ENCODE measurements around the gene ZSCAN12.
"Not testable (repeated sequence)": the region's sequence is repeated elsewhere in the genome, so short reads cannot be mapped to it uniquely, and the experiment has no call there.

ZSCAN12 gene

DNA sequence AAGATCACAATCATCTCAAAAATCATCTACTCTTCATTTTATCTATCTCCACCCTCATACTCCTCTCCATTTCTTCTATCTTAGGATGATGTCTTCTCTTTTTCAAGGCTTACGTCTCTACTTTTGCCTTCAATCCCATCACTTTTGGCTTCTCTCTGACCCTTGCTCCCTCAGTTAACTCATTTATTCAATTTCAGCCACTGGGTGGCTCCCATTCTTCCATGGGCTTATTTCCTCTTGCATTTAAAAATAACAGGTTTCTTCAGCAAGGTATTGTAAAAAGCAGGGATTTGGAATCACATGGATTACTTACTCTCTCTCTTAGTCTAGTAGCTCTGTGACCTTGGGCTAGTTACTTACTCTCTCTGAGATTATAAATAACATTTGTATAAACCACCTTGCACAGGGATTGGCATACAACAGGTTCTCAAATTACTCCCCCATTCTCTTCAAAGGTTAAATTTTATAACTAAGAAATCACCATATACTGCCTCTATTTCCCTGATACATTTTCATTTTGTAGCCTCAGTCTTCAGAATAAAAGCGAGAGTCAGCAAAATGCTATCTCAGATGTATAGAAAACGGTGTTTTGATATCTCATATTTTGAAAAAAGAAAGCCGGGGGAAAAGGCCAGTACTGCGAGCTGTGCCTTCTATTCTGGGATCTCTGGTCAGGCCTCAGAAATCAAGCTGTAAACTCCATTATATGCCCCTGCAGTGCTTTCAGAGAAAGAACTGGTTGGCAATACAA, 5.5 kb downstream of the ZSCAN12 start:
- no peak for DNase-seq (ENCODE audit: low spot score)

DNA sequence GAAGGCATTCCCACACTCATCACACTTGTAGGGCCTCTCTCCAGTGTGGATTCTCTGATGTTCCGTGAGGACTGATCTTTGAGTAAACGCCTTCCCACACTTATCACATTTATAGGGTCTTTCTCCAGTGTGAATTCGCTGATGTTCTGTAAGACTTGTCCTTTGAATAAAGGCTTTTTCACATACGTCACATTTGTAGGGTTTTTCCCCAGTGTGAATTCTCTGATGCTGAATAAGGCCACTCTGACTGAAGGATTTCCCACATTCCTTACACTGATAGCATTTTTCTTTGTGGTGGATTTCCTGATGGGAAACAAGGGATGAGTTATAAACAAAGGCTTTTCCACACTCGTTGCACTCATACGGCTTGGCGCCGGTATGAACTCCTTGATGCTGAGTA, 8.9 kb downstream of the ZSCAN12 start:
- DNase-seq (ENCODE audit: low spot score), result no peak

DNA sequence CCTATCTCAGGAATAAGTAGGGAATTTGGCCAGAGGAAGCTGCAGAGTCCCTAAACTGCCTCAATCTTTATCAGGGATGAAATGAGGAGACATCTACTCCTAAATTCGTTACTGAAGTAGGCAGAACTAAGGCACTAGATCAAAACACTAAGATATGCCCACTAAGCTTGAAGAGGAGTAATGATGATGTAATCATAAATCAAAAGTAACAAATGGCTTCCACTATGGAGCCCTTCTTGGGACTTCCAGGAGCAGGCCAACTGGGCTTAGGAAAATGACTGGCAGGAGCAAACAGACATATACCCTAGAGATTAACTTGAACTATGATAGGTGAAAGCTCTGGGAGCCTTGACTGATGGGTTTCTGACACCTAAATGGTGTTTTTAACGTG, 15.4 kb downstream of the ZSCAN12 start:
- no peak for DNase-seq (ENCODE audit: low spot score)

DNA sequence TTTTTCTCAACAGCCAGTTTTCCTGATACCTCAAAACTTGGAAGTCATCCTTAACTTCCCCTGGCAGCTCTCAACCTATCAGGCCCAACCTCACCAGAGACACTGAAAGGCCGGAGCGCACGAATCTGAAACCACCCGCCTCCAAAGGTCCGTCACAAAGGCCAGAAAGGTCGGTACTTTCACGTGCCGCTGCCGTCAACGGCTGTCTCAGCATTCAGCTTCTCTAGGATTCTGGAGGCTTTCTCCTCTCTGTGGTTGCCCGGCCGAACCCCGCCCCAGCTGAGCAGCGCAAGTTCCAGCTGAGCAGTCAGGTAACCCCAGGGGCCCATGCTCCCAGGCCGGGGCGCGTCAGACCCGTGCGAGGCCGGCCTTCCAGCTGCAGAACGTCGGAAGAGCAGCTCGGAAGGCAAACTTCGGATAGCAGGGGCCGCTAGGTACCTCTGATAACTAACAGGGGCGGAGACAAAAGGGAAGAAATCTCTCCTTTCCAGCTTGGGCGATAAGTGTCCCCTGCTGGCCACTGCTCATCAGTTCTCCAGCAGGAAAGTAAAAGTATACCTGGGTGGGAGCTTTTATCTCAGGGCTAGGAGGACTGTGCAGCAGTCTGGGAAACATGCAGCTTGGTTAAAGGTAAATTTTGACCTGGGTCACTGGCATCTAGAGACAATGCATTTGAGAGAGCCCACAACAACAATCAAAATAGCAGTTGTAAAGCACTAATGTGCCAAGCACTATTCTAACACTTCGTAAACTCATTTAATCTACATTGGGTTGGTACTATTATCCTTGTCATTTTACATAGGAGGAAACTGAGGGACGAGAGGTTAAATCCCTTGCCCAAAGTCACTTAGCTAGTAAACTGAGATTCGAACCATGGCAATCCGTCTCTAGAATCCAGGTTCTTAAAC, 16.1 kb downstream of the ZSCAN12 start:
- peak; percentile 85 for DNase-seq (ENCODE audit: low spot score)

DNA sequence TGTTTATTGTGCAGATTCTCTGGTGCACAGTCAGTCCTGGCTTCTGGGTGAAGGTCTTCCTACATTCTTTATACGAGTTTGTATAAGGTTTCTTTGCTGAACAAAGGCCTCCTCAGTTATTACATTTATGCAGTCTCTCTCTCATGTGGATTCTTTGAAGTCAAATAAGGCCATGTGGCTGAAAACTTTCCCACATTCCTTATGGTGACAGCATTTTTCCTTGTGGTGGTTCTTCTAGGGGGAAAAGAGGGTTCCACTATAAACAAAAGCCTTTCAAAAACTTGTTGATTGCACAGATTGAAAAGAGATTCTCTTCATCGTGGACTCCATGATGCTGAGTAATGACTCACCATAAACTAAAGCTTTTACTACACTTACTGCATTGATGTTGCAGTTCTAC, 19.2 kb downstream of the ZSCAN12 start:
- no peak for DNase-seq (ENCODE audit: low spot score)

DNA sequence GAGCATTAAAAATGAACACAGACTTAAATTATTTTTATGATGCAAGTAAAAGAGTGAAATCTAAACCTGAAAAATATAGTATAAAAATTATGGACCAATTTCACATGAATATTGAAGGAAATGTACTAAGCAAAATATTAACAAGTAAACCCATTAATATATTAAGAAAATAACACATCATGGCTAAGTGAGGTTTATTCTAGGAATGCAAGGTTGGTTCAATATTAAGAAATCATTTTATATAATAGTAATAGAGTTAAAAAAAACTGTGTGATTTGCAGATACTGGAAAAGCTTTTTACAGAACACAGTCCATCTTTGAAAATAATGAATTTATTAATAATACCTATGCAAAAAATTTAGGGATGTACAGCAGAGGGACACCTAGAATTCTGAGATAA, 20.9 kb downstream of the ZSCAN12 start:
- no peak for DNase-seq (ENCODE audit: low spot score)

DNA sequence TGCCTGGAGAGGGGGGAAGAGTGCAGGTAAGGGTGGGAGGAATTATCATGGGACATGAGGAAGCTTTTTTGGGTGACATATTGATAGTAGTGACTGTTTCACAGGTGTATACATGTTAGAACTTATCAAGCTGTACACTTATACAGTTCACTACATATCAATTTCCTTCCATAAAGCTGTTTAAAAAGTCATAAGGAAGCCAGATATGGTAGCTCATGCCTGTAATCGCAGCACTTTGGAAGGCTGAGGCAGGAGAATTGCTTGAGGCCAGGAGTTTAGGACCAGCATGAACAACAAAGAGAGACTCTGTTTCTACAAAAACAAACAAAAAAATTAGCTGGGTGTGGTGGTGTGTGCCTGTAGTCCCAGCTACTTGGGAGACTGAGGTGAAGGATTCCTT, 21.7 kb downstream of the ZSCAN12 start:
- no peak for DNase-seq (ENCODE audit: low spot score)

DNA sequence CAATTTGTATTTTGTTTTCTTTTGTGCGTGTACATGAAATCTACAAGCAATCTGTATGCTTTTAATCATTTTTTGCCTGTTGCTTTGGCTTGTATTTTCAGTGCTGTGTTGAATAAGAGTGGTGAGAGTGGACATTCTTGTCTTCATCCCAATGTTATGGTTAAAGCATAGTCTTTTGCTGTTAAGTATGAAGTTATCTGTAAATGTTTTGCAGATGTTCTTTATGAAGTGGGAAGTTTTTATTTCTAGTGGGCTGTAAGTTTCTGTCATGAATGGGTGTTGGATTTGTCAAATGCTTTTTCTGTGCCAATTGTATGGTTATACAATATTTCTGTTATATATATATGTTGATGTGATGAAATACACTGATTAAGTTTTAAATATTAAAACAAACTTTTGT, 25.6 kb downstream of the ZSCAN12 start:
- DNase-seq (ENCODE audit: low spot score), result no peak

DNA sequence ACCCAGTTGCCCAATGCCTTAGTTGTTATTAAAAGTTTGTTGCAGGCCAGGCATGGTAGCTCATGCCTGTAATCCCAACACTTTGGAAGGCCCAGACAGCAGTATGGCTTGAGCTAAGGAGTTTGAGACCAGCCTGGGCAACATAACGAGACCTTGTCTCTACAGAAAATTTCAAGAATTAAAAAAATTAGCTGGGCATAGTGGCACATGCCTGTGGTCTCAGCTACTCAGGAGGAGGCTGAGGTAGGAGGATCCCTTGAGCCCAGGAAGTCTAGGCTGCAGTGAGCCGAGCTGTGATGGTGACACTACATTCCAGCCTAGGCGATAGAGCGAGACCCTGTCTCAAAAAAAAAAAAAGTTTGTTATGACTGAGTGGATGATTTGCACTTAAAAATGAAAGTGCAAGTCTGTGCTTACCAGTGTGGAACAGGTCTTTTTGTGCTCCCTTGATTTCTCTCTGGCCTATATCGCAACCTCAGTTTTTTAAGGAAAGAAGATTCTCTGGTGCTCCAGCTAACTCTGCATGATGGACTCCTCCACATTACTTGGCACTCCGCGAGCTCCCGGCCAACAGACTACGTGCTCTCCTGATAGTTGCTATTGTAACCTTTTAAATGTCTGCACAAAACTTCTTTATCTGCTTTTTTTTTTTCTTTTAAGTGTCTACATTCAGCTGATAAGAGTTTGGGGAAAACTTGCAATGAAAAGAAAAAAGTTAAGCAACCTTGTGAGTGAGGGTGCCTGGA, 27.7 kb downstream of the ZSCAN12 start:
- DNase-seq (ENCODE audit: low spot score), result no peak

DNA sequence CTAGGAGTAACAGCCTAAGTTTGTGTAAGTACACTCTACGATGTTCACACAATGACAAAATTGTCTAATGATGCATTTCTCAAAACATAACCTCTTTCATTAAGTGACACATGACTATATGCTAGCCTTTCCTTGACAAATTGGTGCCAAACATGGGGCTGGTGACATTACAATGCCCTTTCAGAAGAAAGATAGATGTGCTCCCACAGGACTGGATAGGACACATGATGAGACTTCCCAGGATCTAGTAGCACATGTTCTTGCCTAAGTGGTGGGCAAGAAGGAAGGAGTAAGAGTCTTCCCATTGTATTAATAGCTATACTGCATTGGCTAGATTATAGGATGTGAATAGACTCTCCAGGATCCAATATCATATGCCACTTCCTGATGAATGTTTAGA, 28.3 kb downstream of the ZSCAN12 start:
- no peak for DNase-seq (ENCODE audit: low spot score)

DNA sequence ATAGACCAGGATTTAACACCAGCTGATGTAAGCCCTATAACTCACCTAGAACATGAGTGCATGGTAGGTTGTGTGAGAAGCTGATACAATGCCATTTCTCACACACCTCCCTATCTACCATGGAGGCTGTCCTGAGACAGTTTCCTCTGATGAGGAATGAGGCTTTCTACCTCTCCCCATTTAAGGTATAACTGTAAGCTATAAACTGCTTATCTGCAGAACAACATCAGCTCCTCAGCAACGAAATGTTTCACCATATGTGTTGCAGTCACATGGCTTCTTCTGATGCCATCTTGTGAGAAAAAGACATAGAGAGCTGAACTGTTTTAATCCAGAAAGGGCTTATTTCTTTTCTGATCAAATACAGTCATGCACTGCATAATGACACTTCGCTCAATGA, 29.1 kb downstream of the ZSCAN12 start:
- DNase-seq (ENCODE audit: low spot score), result no peak

DNA sequence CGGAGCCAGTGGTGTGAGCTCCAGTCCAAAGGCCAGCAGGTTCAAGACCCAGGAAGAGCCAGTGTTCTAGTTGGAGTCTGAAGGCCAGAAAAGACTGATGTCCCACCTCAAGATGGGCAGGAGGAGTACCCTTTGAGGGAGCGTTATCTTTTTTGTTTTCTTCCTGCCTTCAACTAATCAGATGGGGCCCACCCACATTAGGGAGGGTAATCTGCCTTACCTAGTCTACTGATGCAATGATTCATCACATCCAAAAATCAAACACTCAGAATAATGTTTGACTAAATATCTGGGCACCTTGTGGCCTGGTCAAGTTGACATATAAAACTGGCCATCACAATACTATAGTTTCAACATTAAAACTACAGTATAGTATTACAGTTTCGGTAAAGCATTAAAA, 30.1 kb downstream of the ZSCAN12 start:
- DNase-seq (ENCODE audit: low spot score), result no peak

DNA sequence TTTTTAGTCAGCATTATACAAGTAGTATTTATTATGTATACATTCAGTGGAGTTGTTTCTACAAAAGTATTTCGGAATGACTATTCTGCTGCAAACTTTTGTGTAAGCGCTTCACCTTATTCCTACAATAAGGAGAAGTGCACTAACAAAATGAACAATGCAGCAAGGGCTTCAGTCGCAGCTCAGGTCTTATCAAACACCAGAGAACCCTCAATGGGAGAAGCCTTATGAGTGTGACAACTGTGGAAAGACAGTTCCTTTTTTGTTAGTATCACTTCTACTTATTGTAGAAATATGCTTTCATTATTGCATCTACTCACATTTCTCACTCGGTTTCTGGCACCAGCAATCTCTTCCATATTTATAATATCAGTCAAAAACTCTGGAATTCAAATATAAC, 31.0 kb downstream of the ZSCAN12 start:
- DNase-seq (ENCODE audit: low spot score), result no peak

DNA sequence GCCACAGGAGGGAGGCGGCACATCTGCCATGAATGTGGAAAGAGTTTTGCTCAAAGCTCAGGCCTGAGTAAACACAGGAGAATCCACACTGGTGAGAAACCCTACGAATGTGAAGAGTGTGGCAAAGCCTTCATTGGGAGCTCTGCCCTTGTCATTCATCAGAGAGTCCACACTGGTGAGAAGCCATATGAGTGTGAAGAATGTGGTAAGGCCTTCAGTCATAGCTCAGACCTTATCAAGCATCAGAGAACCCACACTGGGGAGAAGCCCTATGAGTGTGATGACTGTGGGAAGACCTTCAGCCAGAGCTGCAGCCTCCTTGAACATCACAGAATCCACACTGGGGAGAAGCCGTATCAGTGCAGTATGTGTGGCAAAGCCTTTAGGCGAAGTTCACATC, 34.0 kb downstream of the ZSCAN12 start:
- not testable (repeated sequence) for DNase-seq (ENCODE audit: low spot score)

DNA sequence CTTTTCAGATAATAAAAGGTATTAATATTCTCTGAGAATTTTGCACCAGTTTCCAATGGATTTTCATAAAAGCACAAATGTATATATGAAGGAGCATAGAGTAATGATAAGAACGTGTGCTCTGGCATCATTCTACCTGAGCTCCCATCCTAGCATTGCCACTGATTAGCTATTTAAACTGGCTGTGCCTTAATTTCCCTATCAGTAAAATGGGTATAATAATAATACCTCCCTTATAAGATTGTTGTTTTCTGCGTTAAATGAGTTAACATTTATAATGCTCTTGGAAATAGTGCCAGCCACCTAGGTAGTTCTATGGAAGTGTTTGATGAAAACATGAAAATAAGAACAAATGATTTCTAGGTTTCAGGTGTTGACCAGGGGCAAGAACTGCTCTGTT, 38.6 kb downstream of the ZSCAN12 start:
- no peak for DNase-seq (ENCODE audit: low spot score)

DNA sequence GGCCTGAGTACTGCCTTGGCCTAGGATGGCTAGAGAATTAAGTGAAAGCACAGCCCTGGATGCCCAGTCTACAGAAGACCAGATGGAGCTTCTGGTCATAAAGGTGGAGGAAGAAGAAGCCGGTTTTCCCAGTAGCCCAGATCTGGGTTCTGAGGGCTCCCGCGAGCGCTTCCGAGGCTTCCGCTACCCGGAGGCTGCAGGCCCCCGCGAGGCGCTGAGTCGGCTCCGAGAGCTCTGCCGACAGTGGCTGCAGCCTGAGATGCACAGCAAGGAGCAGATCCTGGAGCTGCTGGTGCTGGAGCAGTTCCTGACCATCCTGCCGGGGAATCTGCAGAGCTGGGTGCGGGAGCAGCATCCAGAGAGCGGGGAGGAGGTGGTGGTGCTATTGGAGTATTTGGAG, 40.0 kb downstream of the ZSCAN12 start:
- not testable (repeated sequence) for DNase-seq (ENCODE audit: low spot score)

DNA sequence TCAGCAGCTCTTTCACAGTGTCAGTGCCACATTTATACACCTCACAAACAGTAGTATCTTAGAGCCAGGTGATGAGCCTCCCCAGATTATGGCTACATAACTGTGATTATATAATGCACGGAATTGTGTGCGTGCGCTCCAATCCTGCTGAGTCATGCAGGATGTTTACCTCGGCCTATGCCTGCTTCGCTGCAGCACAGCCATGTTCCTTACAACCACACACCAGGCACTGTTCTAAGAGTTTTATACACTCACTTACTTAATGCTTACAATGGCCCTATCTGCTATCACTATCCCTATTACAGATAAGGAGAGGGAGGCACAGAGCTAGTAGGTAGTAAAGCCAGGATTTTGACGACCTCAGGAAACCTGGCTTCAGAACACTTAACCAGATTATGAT, 42.5 kb downstream of the ZSCAN12 start:
- DNase-seq (ENCODE audit: low spot score), result no peak

DNA sequence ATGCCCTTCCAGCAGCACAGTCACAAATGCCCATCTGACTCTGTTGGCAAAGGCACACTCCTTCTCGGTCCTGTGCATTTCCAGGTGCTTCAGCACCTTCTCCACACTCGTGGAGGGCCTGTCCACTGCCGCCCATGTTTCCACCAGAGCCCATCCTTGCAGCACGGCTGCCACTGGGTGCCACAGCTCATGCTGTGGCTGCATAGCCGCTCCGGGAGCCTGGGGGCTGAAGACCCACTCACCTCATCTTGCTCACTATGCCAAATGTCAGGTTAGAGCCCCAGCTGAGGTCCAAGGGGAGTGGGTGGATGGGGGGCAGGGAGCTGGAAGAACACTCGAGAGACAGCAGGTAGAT, 42.9 kb downstream of the ZSCAN12 start:
- DNase-seq (ENCODE audit: low spot score), result no peak

DNA sequence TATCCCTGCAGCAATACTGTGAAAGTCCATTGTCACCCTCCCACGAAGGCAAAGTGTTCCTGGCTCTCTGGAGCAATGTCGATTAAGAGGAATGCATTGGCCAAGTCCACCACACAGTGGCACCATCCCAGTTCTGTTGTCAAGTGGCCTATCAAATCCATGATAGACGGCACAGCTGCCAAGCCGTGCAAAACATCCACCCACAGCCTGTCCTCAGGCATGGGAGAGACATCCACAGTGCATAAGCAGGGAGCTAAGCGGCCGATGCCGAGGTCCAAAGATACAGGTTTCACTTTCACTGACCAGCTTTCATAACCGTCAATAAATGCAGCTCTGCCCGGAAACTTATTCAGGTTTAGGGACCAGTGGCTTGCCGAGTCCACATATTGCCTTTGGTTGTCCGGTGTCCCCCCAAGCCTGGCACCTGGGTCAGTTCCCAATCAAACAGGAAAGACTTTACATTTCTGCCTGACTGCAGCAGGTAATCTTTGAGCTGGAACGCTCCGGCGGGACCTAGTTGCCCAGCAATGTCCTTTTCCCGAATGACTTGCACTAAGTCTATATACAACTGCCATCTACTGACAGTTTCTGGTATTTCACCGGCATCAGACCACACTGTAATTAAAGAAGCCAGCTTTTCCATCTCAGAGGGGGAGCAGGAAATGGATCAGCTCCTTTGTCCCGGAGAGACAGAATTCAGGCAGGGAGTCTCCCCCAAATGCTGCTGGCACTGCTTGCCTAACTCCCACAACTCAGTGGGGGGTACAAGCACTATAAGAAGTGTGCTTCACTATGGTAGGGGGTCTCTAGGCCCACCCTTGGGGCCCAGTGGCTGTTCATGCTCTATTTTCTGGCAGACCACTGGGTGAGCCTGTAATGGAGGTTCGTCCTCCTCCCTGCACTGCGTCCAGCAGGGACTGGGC, 43.5 kb downstream of the ZSCAN12 start:
- peak; percentile 84 for DNase-seq (ENCODE audit: low spot score)

DNA sequence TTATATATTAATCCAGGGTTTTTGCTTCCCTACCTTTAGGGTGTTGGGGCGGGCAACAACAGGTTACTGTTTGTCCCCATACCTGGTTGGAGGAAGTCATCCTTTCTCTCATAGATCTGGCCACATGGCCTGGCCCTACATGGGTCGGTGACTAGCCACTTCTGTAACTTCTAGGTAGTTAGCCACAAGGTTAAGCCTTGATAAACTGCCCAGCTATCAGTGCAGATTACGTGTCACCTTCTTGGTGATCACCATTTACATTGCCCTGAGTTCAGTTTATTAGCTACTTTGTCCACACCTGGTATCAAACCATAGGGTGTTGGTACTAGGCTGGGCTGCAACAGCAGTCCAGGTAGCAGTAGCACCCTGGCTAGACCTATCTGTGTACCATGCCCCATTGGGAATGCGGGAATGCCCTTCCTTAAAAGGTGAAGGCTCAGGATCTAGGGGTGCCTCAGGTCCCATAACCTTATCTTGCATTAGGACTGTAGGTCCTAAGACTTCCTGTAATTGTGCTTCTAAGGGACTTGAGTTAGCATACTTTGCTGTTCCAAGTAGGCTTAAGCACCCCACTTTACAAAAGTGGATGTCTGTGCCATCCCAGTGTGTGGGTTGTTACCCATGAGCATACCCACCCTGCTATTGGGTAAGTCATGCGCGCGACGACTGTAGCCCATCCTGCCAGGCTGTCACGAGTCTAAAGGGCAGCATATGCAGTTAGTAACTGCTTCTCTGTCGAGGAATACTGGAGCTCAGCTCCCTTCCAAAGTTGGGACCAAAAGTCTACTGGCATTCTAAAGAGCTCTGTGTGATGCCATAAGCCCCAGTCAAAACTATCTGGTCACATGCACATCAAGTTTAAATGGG, 44.6 kb downstream of the ZSCAN12 start:
- DNase-seq (ENCODE audit: low spot score), result no peak

Measured in SW480 (cell line).